ENCODE data around the gene NOTUM.
A peak's percentile ranks its signal among the peaks of the same experiment; 100 is the strongest.

DNA sequence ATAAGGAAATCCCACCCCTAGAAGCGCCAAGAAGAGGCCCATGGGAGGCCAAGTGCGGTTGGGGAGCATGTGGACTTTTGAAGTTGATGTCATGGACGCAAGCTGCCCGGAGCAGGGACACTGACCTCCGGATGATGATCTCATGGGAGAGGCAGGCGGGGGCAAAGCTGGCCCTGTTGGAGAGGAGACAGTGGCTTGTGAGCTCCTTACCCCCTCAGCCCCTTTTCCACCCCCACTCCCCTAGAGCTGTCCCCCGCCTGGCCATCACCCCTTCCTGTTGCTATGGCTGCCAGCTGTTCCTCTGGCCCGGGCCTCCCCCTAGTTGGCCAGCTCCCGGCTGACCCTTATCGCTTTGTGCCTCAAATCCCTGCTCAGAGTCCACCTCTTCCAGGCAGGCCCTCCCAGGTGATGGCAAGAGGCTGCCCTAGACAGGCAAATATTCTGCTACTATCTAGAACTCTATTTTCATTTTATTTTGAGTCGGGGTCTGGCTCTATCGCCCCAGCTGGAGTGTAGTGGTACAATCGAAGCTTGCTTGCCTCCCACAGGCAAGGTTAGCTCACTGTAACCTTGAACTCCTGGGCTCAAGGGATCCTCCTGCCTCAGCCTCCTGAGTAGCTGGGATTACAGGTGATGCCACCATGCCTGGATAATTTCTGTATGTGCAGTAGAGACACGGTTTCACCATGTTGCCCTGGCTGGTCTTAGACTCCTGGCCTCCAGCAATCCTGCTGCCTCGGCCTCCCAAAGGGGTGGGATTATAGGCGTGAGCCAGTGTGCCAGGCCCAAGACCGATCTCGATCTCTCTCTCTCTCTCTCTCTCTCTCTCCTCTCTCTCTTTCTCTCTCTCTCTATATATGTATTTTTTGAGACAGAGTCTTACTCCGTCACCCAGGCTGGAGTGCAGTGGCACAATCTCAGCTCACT, 6.6 kb downstream of the NOTUM start:
- TF ChIP-seq, protein P1, sequence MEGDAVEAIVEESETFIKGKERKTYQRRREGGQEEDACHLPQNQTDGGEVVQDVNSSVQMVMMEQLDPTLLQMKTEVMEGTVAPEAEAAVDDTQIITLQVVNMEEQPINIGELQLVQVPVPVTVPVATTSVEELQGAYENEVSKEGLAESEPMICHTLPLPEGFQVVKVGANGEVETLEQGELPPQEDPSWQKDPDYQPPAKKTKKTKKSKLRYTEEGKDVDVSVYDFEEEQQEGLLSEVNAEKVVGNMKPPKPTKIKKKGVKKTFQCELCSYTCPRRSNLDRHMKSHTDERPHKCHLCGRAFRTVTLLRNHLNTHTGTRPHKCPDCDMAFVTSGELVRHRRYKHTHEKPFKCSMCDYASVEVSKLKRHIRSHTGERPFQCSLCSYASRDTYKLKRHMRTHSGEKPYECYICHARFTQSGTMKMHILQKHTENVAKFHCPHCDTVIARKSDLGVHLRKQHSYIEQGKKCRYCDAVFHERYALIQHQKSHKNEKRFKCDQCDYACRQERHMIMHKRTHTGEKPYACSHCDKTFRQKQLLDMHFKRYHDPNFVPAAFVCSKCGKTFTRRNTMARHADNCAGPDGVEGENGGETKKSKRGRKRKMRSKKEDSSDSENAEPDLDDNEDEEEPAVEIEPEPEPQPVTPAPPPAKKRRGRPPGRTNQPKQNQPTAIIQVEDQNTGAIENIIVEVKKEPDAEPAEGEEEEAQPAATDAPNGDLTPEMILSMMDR (IDR thresholded peaks at IDR 0.05; ENCODE audit: low read depth, low read length, missing input control): no peak
- TF ChIP-seq YY1 (IDR thresholded peaks at IDR 0.05): no peak
- TF ChIP-seq, protein P2, sequence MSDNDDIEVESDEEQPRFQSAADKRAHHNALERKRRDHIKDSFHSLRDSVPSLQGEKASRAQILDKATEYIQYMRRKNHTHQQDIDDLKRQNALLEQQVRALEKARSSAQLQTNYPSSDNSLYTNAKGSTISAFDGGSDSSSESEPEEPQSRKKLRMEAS (IDR thresholded peaks at IDR 0.05): no peak
- TF ChIP-seq, protein P3, sequence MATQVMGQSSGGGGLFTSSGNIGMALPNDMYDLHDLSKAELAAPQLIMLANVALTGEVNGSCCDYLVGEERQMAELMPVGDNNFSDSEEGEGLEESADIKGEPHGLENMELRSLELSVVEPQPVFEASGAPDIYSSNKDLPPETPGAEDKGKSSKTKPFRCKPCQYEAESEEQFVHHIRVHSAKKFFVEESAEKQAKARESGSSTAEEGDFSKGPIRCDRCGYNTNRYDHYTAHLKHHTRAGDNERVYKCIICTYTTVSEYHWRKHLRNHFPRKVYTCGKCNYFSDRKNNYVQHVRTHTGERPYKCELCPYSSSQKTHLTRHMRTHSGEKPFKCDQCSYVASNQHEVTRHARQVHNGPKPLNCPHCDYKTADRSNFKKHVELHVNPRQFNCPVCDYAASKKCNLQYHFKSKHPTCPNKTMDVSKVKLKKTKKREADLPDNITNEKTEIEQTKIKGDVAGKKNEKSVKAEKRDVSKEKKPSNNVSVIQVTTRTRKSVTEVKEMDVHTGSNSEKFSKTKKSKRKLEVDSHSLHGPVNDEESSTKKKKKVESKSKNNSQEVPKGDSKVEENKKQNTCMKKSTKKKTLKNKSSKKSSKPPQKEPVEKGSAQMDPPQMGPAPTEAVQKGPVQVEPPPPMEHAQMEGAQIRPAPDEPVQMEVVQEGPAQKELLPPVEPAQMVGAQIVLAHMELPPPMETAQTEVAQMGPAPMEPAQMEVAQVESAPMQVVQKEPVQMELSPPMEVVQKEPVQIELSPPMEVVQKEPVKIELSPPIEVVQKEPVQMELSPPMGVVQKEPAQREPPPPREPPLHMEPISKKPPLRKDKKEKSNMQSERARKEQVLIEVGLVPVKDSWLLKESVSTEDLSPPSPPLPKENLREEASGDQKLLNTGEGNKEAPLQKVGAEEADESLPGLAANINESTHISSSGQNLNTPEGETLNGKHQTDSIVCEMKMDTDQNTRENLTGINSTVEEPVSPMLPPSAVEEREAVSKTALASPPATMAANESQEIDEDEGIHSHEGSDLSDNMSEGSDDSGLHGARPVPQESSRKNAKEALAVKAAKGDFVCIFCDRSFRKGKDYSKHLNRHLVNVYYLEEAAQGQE (IDR thresholded peaks at IDR 0.05): no peak
- no peak for TF ChIP-seq JUND (IDR thresholded peaks at IDR 0.05)
- TF ChIP-seq GABPA (IDR thresholded peaks at IDR 0.05 in 1 of 2, conservative IDR thresholded peaks at IDR 0.05 in 1 of 2): no peak
- no peak for TF ChIP-seq RAD21 (IDR thresholded peaks at IDR 0.05)
- TF ChIP-seq TAF1 (conservative IDR thresholded peaks at IDR 0.05): no peak
- no peak for TF ChIP-seq EGR1 (IDR thresholded peaks at IDR 0.05; ENCODE audit: low read depth in 2 of 2)
- no peak for TF ChIP-seq SP1 (IDR thresholded peaks at IDR 0.05)
- no peak for TF ChIP-seq NR2F2 (IDR thresholded peaks at IDR 0.05)
- TF ChIP-seq RXRA (IDR thresholded peaks at IDR 0.05): peak in 1 of 2 donors; percentile 17

All from liver (tissue), 3 donors.